ENCODE results near the gene KCNH1.

The KCNH1 gene

DNA sequence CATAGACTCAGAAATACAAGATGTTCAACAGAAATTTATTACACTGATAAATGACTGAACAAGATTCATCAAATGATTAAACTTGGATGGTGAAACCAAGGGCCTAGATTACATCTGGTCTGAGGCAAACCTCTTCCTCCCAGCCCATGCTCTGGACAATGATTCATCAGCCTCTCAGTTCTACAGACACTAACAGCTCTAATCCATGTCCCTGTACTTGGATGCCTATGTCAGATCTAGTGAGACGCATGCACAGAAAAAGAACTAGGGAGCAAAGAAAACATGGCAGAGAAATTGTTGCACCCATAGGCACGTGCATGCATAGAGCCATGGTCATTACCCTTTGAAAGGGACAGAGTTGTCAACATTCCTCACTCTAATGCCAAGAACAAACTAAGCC, 250.1 kb downstream of the KCNH1 start:
- in situ Hi-C loops (cut with HindIII; ENCODE audit: low sequenced_read_pairs), result no loop called here

DNA sequence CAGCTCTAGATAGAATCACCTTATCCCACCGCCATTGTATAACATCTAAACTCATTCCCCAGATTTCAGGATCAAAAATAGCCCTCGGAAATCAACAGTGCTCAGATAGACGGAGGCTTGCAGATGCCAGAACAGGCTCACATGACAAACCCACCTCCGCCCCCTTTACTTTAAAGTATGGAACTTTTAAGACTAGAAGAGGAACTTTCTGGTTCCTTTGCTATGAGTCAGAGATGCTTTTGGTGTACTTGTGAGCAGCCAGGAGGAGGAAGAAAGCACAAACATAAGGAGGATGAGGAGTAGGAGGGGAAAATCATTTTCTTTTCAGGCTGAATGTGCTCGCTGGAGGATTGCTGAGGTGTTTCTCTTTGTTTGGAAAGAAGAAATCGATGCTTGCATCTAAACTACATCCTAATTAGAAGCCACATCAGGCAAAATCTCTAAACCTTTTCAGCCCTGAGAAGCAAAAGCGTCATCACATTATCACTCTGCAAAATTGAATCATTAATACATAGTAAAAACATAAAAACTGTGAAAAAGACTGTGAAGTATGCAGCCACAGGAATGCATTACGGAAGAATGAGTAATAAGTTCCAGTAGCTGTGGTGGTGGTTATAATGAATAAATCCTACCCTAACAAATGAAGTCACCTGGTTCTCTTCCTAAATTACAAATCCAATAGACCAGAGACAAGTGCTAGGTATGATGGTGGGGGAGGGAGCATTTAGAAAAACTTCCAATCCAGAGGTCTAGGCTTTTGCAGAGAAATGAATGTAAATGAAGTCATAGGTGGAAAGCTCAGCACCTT, 251.3 kb downstream of the KCNH1 start:
- in situ Hi-C loops (cut with HindIII; ENCODE audit: low sequenced_read_pairs), result no loop called here

GRCh38 chr1:210878564-210878963, 255.4 kb downstream of the KCNH1 start:
- in situ Hi-C loops (cut with HindIII; ENCODE audit: low sequenced_read_pairs), result no loop called here

GRCh38 chr1:210876275-210876674, 257.7 kb downstream of the KCNH1 start:
- in situ Hi-C loops (cut with HindIII; ENCODE audit: low sequenced_read_pairs), result no loop called here

- in situ Hi-C loops (cut with HindIII; ENCODE audit: low sequenced_read_pairs), result no loop called here
These were observed 267.4 kb downstream of the KCNH1 start for GRCh38 chr1:210866532-210866931.

- in situ Hi-C loops (cut with HindIII; ENCODE audit: low sequenced_read_pairs), result no loop called here
These were observed 276.2 kb downstream of the KCNH1 start for GRCh38 chr1:210857705-210858104.

GRCh38 chr1:210857146-210857663, 276.7 kb downstream of the KCNH1 start:
- in situ Hi-C loops (cut with HindIII; ENCODE audit: low sequenced_read_pairs), result no loop called here

DNA sequence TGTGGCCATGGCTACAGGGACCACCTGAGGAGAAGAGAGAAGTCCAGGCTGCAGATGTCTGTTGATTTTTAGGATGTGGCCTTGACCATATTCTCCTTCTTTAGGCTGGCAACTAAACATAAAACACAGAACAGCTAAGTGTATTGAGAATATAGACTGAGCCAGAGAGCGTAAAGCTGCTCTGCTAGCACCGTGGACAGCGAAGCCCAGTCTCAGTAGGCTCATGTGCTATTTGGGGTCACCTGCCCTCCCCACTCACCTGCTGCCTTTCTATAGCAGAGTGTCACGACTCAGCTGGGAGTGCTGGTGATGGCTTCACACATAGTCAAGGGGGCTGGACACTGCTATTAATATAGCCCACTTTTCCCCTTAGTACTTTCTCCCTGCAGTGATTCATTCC, 278.5 kb downstream of the KCNH1 start:
- in situ Hi-C loops (cut with HindIII; ENCODE audit: low sequenced_read_pairs), result no loop called here

DNA sequence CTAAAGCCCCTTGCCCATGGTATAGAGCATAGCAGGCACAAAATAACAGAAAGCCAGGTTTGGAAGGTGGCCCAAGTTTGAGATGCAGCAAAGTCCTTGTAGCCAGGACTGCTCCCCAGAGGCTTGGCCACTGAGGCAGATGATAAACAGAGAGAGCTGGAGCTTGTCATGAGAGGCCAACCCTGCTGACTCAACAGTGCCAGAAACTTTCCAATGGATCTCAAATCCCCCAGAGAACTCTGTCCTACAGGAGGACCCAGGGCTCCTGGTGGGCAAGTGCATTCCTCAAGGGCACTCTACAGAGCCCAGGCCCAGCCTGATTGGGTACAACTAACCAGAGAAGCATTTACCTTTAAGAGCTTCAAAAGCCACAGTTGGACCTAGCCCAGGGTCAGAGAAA, 280.7 kb downstream of the KCNH1 start:
- in situ Hi-C loops (cut with HindIII; ENCODE audit: low sequenced_read_pairs), result no loop called here

DNA sequence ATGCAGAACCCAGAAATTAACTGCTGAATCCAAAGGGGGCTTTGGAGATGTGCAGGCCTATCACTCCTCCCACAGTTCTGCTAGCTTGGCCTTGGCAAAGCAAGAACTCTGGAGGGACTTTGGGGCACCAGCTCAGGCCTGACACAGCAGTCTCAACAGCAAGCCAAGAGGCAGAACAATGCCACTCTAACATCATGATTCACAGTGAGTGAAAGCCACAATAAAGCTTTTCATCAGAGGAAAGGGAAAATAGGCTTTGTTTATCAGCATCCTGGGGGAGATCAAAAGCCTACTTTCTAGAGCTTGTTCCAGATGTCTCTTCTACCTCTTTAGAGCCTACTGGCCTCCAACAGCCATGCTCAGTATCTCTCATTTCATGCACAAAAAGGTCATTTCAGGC, 283.4 kb downstream of the KCNH1 start:
- in situ Hi-C loops (cut with HindIII; ENCODE audit: low sequenced_read_pairs), result no loop called here

GRCh38 chr1:210848474-210848873, 285.5 kb downstream of the KCNH1 start:
- in situ Hi-C loops (cut with HindIII; ENCODE audit: low sequenced_read_pairs), result no loop called here

DNA sequence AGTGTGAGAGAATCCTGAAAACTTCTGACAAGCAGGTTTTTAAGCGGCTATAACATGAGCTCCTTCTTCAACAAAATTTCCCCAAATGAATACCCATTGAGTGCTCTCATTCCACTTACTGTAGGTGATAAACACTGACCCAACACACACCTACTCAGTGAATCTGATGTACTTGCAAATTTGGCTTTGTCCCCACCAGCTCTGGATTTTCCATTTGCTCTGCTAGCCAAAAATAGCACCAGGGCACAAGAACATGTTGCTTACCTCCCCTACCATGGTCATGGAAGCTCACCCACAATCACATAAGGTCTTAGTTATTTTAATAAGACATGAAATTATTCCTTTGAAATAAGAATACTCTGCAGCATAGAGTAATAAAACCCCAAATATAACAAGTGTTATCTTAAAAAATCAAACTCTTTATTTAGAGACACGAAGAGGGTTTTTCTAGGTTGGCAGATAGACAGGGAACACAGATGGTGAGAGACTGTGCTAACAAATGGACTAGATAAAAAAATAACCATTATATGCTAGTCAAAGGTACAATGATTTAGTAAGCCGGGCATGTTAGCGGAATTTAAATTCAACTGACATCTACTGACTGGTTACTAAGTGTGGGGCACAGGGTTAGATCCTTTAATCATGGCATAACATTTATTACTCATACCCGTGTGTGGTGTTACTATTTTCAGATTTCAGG, 291.9 kb downstream of the KCNH1 start:
- in situ Hi-C loops (cut with HindIII; ENCODE audit: low sequenced_read_pairs), result no loop called here

DNA sequence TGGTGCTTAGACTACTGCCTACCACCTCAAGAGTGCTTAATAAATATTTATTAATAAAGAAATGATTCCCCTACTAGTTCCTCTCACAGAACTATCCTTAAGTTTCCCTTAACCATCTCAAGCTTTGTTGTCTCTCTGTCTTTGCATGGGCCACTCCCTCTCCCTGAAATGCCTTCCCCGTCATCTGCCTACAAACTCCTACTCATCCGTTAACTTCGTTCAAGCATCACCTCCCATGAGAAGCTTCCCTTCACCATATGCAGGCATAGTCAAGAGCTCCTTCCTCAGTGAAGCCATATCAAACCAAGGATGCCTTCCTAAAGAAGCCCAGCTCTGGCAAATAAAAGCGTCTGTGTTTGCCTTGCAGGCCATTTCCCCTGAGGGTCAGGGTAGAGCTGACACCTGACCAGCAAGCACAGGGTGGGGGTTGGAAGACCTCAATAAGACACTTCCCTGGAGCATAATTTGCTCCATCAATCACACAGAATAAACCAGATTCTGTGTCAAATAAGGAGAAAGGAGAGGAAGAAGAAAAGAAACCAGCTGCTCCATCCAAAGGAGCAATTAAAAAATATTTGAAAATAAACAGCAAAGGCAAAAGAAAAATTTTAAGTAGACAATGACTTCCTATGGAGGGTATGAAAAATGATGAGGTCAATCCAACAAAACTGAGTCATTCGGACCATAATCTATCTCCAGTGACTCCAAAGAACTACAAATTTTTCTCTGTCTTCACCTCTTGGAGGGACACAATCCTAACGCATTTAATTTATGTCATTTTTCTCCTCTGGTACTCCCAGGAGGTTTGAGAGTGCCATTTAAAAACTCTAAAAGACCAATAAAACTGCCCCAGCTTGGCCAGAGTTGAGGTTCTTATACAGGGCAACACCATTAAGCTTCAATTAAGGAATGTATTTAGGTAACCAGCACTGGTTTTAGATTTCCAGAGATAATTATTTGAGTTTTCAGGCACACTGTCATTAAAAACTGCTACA, 303.6 kb downstream of the KCNH1 start:
- in situ Hi-C loops (cut with HindIII; ENCODE audit: low sequenced_read_pairs), result no loop called here

- in situ Hi-C loops (cut with HindIII; ENCODE audit: low sequenced_read_pairs), result no loop called here
These were observed 304.9 kb downstream of the KCNH1 start for GRCh38 chr1:210828996-210829596.

- in situ Hi-C loops (cut with HindIII; ENCODE audit: low sequenced_read_pairs), result no loop called here
These were observed 306.5 kb downstream of the KCNH1 start for GRCh38 chr1:210827481-210827880.

- in situ Hi-C loops (cut with HindIII; ENCODE audit: low sequenced_read_pairs), result no loop called here
These were observed 307.3 kb downstream of the KCNH1 start for GRCh38 chr1:210826686-210827085.

GRCh38 chr1:210822932-210823331, 311.0 kb downstream of the KCNH1 start:
- in situ Hi-C loops (cut with HindIII; ENCODE audit: low sequenced_read_pairs), result no loop called here

- in situ Hi-C loops (cut with HindIII; ENCODE audit: low sequenced_read_pairs), result no loop called here
These were observed 311.7 kb downstream of the KCNH1 start for GRCh38 chr1:210822241-210822640.

GRCh38 chr1:210821615-210822014, 312.3 kb downstream of the KCNH1 start:
- in situ Hi-C loops (cut with HindIII; ENCODE audit: low sequenced_read_pairs), result no loop called here

- in situ Hi-C loops (cut with HindIII; ENCODE audit: low sequenced_read_pairs), result no loop called here
These were observed 314.7 kb downstream of the KCNH1 start for GRCh38 chr1:210819266-210819665.
